Endothelial cell (in vitro differentiated cells): ENCODE measurements around the gene DCLK1. TPM values are rescaled to one million over a fixed set of nuclear protein-coding genes. Genes with fewer than 3 reads are reported as not detected.

Experiments used
- DNase-seq: peaks from one replicate; pipeline ENCODE4 v3.0.0; 2021; ENCODE audit warnings: low spot score
- H3K27ac Mint-ChIP-seq: one replicate; pipeline ENCODE4 v1.8.0; 2021; ENCODE audit warnings: mixed read lengths, inconsistent platforms; ENCODE audit not compliant: unreplicated experiment
- H3K27me3 Mint-ChIP-seq: one replicate; pipeline ENCODE4 v1.8.0; 2021; ENCODE audit warnings: mild to moderate bottlenecking, moderate library complexity, mixed read lengths, inconsistent platforms; ENCODE audit not compliant: unreplicated experiment
- H3K36me3 Mint-ChIP-seq: one replicate; pipeline ENCODE4 v1.8.0; 2021; ENCODE audit warnings: mild to moderate bottlenecking, low read depth, mixed read lengths, inconsistent platforms; ENCODE audit not compliant: unreplicated experiment
- H3K4me1 Mint-ChIP-seq: one replicate; pipeline ENCODE4 v1.8.0; 2021; ENCODE audit warnings: mild to moderate bottlenecking, mixed read lengths, inconsistent platforms; ENCODE audit not compliant: unreplicated experiment
- H3K4me3 Mint-ChIP-seq: one replicate; pipeline ENCODE4 v1.8.0; 2021; ENCODE audit warnings: mild to moderate bottlenecking, mixed read lengths, inconsistent platforms; ENCODE audit not compliant: unreplicated experiment
- H3K9me3 Mint-ChIP-seq: one replicate; pipeline ENCODE4 v1.8.0; 2021; ENCODE audit warnings: mixed read lengths, inconsistent platforms; ENCODE audit not compliant: unreplicated experiment
- total RNA-seq: library from RNA; stranded (reverse); fragmentation: NEBNext Ultra II Directional; extraction: Animal tissue kit (Norgen Biotek cat#: 25700); gene quantifications from one replicate; pipeline ENCODE4 v1.2.1, GENCODE V29; 2021; ENCODE audit not compliant: unreplicated experiment
- TF ChIP-seq, protein P1 (sequence below): fragments of 200-600 bp; sonication (generic); IDR thresholded peaks from one replicate; pipeline ENCODE4 v1.5.0; 2021; ENCODE audit warnings: antibody characterized with exemption; ENCODE audit not compliant: unreplicated experiment

The DCLK1 gene
- total RNA-seq, 1 donor from 2014 or later, result 1.6 TPM

DNA sequence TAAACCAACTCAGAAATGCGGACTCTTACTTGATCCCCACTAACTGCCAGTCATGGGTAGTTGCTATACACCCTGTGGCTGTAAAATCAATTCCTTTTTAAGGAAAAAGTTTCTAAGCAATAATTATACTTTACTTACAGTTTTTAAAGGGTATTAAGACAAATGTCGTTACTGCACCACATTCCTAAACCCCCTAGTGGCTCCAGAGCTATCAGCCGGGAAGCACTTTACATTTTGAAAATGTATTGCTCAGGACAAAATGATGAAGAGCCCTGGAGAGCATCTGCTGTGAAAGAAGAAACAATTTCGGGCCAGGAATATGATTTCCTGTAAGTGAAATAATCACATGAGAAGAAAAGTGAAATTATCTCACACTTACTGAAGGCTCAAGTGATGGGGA is 36.7 kb downstream of the DCLK1 start:
- no peaks in the 10 kb centered on the region for H3K9me3 Mint-ChIP-seq
- no peaks in the 10 kb centered on the region for H3K4me1 Mint-ChIP-seq
- DNase-seq, result no peak
- H3K27me3 Mint-ChIP-seq, result no peaks in the 10 kb centered on the region
- H3K36me3 Mint-ChIP-seq, result no peaks in the 10 kb centered on the region
- no peak overlapping the region for H3K27ac Mint-ChIP-seq
- TF ChIP-seq, protein P1, sequence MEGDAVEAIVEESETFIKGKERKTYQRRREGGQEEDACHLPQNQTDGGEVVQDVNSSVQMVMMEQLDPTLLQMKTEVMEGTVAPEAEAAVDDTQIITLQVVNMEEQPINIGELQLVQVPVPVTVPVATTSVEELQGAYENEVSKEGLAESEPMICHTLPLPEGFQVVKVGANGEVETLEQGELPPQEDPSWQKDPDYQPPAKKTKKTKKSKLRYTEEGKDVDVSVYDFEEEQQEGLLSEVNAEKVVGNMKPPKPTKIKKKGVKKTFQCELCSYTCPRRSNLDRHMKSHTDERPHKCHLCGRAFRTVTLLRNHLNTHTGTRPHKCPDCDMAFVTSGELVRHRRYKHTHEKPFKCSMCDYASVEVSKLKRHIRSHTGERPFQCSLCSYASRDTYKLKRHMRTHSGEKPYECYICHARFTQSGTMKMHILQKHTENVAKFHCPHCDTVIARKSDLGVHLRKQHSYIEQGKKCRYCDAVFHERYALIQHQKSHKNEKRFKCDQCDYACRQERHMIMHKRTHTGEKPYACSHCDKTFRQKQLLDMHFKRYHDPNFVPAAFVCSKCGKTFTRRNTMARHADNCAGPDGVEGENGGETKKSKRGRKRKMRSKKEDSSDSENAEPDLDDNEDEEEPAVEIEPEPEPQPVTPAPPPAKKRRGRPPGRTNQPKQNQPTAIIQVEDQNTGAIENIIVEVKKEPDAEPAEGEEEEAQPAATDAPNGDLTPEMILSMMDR, result no peak
- no peak overlapping the region for H3K4me3 Mint-ChIP-seq

DNA sequence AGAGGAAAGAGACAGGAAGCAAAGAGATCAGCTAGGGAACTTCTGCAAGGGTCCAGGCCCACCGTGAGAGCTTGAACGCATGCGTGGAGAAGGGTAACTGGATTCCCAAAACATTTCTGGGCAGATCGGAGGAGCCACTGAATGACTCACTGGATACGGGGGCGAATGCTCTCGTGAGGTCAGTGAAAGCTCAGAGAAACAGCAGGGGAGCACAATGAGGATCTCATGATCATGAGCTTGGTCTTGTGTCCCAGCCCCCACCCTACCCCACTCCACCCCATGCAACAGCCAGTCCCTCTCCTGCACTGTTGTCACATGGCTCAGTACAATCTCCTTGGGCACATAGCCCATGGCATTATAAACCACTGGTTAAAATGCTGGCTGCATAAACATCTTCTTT is 40.6 kb downstream of the DCLK1 start:
- Mint-ChIP-seq H3K9me3 (no peaks in the 10 kb centered on the region), H3K27ac (no peak overlapping the region), H3K36me3 (no peaks in the 10 kb centered on the region), H3K4me1 (no peaks in the 10 kb centered on the region), H3K27me3 (no peaks in the 10 kb centered on the region), H3K4me3 (no peak overlapping the region)
- DNase-seq, result no peak
- TF ChIP-seq, protein P1, result no peak

DNA sequence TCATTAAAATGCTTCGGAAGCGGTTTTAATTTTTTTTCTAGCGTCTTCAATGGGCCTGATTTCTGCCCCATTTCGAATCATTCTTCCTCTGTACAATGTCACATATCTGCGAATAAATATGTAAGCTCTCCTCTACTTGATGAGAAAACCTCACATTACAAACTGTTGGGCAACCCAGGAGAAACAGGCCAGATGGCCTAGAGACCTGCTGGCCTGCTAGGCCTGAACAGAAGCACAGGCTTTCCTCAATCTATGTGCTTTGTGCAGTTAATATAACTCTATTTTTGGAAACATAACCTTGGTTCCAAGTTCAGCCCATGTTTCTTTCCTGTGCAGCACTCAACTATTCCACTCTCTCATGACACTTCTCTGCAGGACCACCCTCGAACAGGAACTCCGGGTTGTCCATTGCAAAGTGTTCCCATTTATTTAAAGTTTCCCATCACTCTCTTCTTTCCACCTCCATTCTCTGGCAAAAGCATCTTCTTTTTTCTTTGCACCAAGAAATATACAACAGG is 42.0 kb downstream of the DCLK1 start:
- no peaks in the 10 kb centered on the region for H3K27me3 Mint-ChIP-seq
- H3K4me3 Mint-ChIP-seq, result no peak overlapping the region
- H3K9me3 Mint-ChIP-seq, result no peaks in the 10 kb centered on the region
- TF ChIP-seq, protein P1, result no peak
- DNase-seq, result no peak
- H3K4me1 Mint-ChIP-seq, result no peaks in the 10 kb centered on the region
- H3K27ac Mint-ChIP-seq, result no peak overlapping the region
- no peaks in the 10 kb centered on the region for H3K36me3 Mint-ChIP-seq

DNA sequence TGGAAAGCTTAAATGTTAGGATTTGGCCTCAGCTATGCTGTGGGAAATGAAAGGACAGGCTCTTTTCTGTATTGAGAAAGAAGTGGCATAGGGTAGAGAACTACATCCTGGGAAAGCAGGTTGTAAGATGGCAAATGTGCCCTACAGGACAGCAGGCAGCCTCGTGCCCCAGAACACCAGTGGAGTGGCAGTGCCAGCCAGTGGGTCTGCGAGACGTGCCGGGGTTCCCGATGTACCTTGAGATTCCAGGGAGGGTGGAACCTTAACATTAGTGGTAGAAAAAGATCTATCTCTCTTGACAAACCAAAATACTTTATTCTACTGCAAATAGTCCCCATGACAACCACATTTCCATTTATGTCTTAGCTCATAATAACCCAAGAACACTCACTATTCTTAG is 42.7 kb downstream of the DCLK1 start:
- Mint-ChIP-seq H3K9me3 (no peaks in the 10 kb centered on the region), H3K4me1 (no peaks in the 10 kb centered on the region), H3K4me3 (no peak overlapping the region), H3K27me3 (no peaks in the 10 kb centered on the region), H3K36me3 (no peaks in the 10 kb centered on the region), H3K27ac (no peak overlapping the region)
- TF ChIP-seq, protein P1, result no peak
- DNase-seq, result no peak

DNA sequence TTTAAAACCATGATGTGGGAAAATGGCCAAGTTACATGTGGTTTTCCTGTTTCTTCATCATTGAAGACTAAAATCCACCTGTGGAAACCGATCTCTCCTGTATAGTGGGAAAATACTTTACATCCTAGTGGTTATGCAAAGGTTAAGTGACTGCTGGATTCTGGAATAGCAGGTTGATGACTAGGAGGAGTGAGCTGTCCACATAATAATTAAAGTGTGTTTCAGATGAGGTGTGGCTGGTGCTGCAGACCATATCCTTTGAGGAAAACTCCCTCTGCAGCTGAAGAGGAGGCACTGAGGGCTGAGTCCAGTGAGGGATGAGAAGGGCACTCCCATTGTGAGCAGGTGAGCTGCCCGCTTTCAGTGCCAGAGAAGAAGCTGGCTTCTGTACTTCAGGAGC is 43.2 kb downstream of the DCLK1 start:
- H3K27me3 Mint-ChIP-seq, result no peaks in the 10 kb centered on the region
- H3K36me3 Mint-ChIP-seq, result no peaks in the 10 kb centered on the region
- H3K4me3 Mint-ChIP-seq, result no peak overlapping the region

More for the DNA sequence above, 43.2 kb downstream of the DCLK1 start:
- TF ChIP-seq, protein P1, result no peak
- Mint-ChIP-seq H3K4me1 (no peaks in the 10 kb centered on the region), H3K27ac (no peak overlapping the region), H3K9me3 (no peaks in the 10 kb centered on the region)
- no peak for DNase-seq
